Colonic mucosa (tissue), 4 donors: ENCODE results near the gene HSH2D. TPM values are rescaled to one million over a fixed set of nuclear protein-coding genes. Genes with fewer than 3 reads are reported as not detected.
A peak's percentile ranks its signal among the peaks of the same experiment; 100 is the strongest.

ENCODE experiments used
- DNase-seq: peaks from one replicate; pipeline ENCODE4 v3.0.0-alpha.2; 2020
- H3K27ac ChIP-seq: fragments of 200-600 bp; one replicate; pipeline ENCODE4 v1.8.0; 2021
- H3K27me3 ChIP-seq: fragments of 200-600 bp; one replicate; pipeline ENCODE4 v1.8.0; 2021
- H3K36me3 ChIP-seq: fragments of 200-600 bp; one replicate; pipeline ENCODE4 v1.8.0; 2021
- H3K4me1 ChIP-seq: fragments of 200-600 bp; one replicate; pipeline ENCODE4 v1.8.0; 2021; ENCODE audit warnings: mild to moderate bottlenecking
- H3K4me3 ChIP-seq: fragments of 200-600 bp; one replicate; pipeline ENCODE4 v1.8.0; 2021
- H3K9ac ChIP-seq, 2 donors: one replicate each; pipeline ENCODE4 v1.7.0; 2013; ENCODE audit warnings: control low read depth in 2 of 2, low read depth in 2 of 2, low read length in 2 of 2
- H3K9me3 ChIP-seq: fragments of 200-600 bp; one replicate; pipeline ENCODE4 v1.8.0; 2021
- CTCF ChIP-seq: fragments of 200-600 bp; IDR thresholded peaks from one replicate; pipeline ENCODE4 v1.8.0; 2022; ENCODE audit warnings: antibody characterized with exemption, mild to moderate bottlenecking
- intact Hi-C: fragments of 100-400 bp; cut with DNase I; formaldehyde crosslinking; loops from one replicate; pipeline ENCODE4 v1.14.1; 2022
- total RNA-seq, 2 donors: library from RNA; stranded (reverse); fragmentation: NEBNext Ultra II Directional in 1 of 2; extraction: Animal tissue kit (Norgen Biotek cat#: 25700) in 1 of 2; gene quantifications; one replicate each; pipeline ENCODE4 v1.2.1, GENCODE V29; 2021
- donor health status: healthy.
- donor health status: DM: no; HTN: no; CAD: no.
- donor health status: DM: no; HTN: no; CAD: no.

Gene HSH2D
- total RNA-seq, 2 donors from 2014 or later, result 13.5 to 14.0 TPM

- no peak for TF ChIP-seq CTCF
- no peaks in the 10 kb centered on the region for H3K9me3 ChIP-seq
- intact Hi-C loops, result no loop called here
- H3K36me3 ChIP-seq, result no peaks in the 10 kb centered on the region
- no peak overlapping the region for H3K27ac ChIP-seq
- no peak overlapping the region for H3K4me3 ChIP-seq
- no peak overlapping the region for H3K9ac ChIP-seq
- DNase-seq, result no peak
- no peaks in the 10 kb centered on the region for H3K4me1 ChIP-seq
- H3K27me3 ChIP-seq, result no peaks in the 10 kb centered on the region
Measured at GRCh38 chr19:16160445-16160942, 17.0 kb downstream of the HSH2D start.

GRCh38 chr19:16160943-16161560 lies 17.6 kb downstream of the HSH2D start:
- H3K4me1 ChIP-seq, result no peaks in the 10 kb centered on the region
- H3K36me3 ChIP-seq, result no peaks in the 10 kb centered on the region
- no peaks in the 10 kb centered on the region for H3K27me3 ChIP-seq
- intact Hi-C loops, result no loop called here
- no peak overlapping the region for H3K4me3 ChIP-seq
- peak; percentile 24 for DNase-seq
- no peak overlapping the region for H3K27ac ChIP-seq
- TF ChIP-seq CTCF, result no peak
- no peaks in the 10 kb centered on the region for H3K9me3 ChIP-seq
- H3K9ac ChIP-seq, result no peak overlapping the region

GRCh38 chr19:16161840-16162239 lies 18.4 kb downstream of the HSH2D start:
- H3K27me3 ChIP-seq, result no peaks in the 10 kb centered on the region
- H3K9ac ChIP-seq, result no peak overlapping the region
- DNase-seq, result no peak
- intact Hi-C loops, result no loop called here
- H3K36me3 ChIP-seq, result no peaks in the 10 kb centered on the region
- H3K27ac ChIP-seq, result no peak overlapping the region
- no peak for TF ChIP-seq CTCF
- H3K4me1 ChIP-seq, result no peaks in the 10 kb centered on the region
- H3K9me3 ChIP-seq, result no peaks in the 10 kb centered on the region
- H3K4me3 ChIP-seq, result no peak overlapping the region

- Histone ChIP-seq H3K9ac (no peak overlapping the region), H3K4me1 (no peaks in the 10 kb centered on the region), H3K4me3 (no peak overlapping the region), H3K27me3 (no peaks in the 10 kb centered on the region), H3K27ac (no peak overlapping the region), H3K9me3 (no peaks in the 10 kb centered on the region), H3K36me3 (no peaks in the 10 kb centered on the region)
- TF ChIP-seq CTCF, result no peak
- no peak for DNase-seq
- intact Hi-C loops, result no loop called here
Measured at GRCh38 chr19:16164222-16164890, 20.9 kb downstream of the HSH2D start.

GRCh38 chr19:16166417-16166816 lies 22.9 kb downstream of the HSH2D start:
- Histone ChIP-seq H3K36me3 (no peaks in the 10 kb centered on the region), H3K9ac (no peak overlapping the region), H3K4me1 (no peaks in the 10 kb centered on the region), H3K9me3 (no peaks in the 10 kb centered on the region), H3K27me3 (no peaks in the 10 kb centered on the region), H3K4me3 (no peak overlapping the region), H3K27ac (no peak overlapping the region)
- no peak for DNase-seq
- no peak for TF ChIP-seq CTCF
- intact Hi-C loops, result no loop called here
